Melanocyte of skin (primary cell): ENCODE measurements around the gene MTF1. TPM values are rescaled to one million over a fixed set of nuclear protein-coding genes. Genes with fewer than 3 reads are reported as not detected.

Experiments
- small RNA-seq, 2 donors: library from RNA; depleted of rRNA; stranded (forward); fragments of <200 nt; gene quantifications; one replicate each; pipeline ENCODE3, GENCODE V24; 2012
- total RNA-seq, 2 donors: library from RNA; depleted of rRNA; stranded (reverse); fragments of >200 nt; gene quantifications; 2 replicates each; pipeline ENCODE4 v1.2.3, GENCODE V29; 2012

Gene MTF1
- total RNA-seq = 1 to 10 TPM; 4.1 to 4.7 TPM

GRCh38 chr1:37859507-37860345, at the start of gene MTF1:
MTF1 (minus strand) TSS chr1:37859592; CDS start chr1:37857658, 1,934 bp downstream.

GRCh38 chr1:37807555-37808368, 51.6 kb downstream of the MTF1 start, which contains the start of the genes C1orf122 and YRDC:
C1orf122 (plus strand) TSS chr1:37807790; CDS start chr1:37808405, 615 bp downstream.
YRDC (minus strand) TSS chr1:37808208; CDS start chr1:37808180, 28 bp downstream.

GRCh38 chr1:37793773-37794371, 65.5 kb downstream of the MTF1 start, which contains the start of gene MANEAL:
MANEAL (plus strand) TSS chr1:37793847; CDS start chr1:37794183, 336 bp downstream.

GRCh38 chr1:37764888-37765441, 94.4 kb downstream of the MTF1 start, which contains the start of gene EPHA10:
EPHA10 (minus strand) TSS chr1:37765120; CDS start chr1:37765066, 54 bp downstream.

Small RNAs within 50 kb of the gene (small RNA-seq; reads per million reads assigned to genes)
- gene RF00092 = 0 reads per million in 2 donors
- 0 reads per million in 2 donors for gene RNU6-584P

Other genes starting within 250 kb of the MTF1 start
- gene RSPO1, start 224.7 kb downstream of the MTF1 start, total RNA-seq = not detected
- 10 to 100 TPM in 1 of 2 donors, 1 to 10 TPM in 1; 9.6 to 24.3 TPM for gene CDCA8, start 167.1 kb downstream of the MTF1 start, total RNA-seq
- gene EPHA10, start 94.5 kb downstream of the MTF1 start, total RNA-seq = not detected
- 1 to 10 TPM in 1 of 2 donors, under 1 TPM in 1; 1.00 to 1.4 TPM for gene MANEAL, start 65.7 kb downstream of the MTF1 start, total RNA-seq
- 10 to 100 TPM; 12.0 TPM for gene C1orf122, start 51.8 kb downstream of the MTF1 start, total RNA-seq
- 10 to 100 TPM; 18.9 to 42.0 TPM for gene YRDC, start 51.4 kb downstream of the MTF1 start, total RNA-seq
- gene INPP5B, start 87.5 kb upstream of the MTF1 start, total RNA-seq = 10 to 100 TPM; 34.4 to 34.6 TPM
- 100 to 1,000 TPM in 1 of 2 donors, 10 to 100 TPM in 1; 77.4 to 121 TPM for gene SF3A3, start 130.4 kb upstream of the MTF1 start, total RNA-seq
- 10 to 100 TPM; 13.7 to 36.1 TPM for gene FHL3, start 145.9 kb upstream of the MTF1 start, total RNA-seq
- 10 to 100 TPM; 54.3 to 86.7 TPM for gene UTP11, start 153.1 kb upstream of the MTF1 start, total RNA-seq
- 1 to 10 TPM in 1 of 2 donors, under 1 TPM in 1; 0.67 to 3.4 TPM for gene POU3F1, start 187.2 kb upstream of the MTF1 start, total RNA-seq